ENCODE results near the gene PIK3CB. TPM values are rescaled to one million over a fixed set of nuclear protein-coding genes. Genes with fewer than 3 reads are reported as not detected.
"Not testable (repeated sequence)": the region's sequence is repeated elsewhere in the genome, so short reads cannot be mapped to it uniquely, and the experiment has no call there.

The PIK3CB gene
- total RNA-seq, 2 donors from 2014 or later: 27.5 to 28.9 TPM

GRCh38 chr3:138681463-138682220 lies 153.1 kb downstream of the PIK3CB start:
- no peak for DNase-seq (ENCODE audit: low spot score)
- Histone ChIP-seq H3K36me3 (no peaks in the 10 kb centered on the region), H3K4me3 (no peak overlapping the region), H3K27me3 (replicated peaks; ENCODE audit: insufficient read depth) (no peaks in the 10 kb centered on the region), H3K27ac (no peak overlapping the region), H3K4me1 (replicated peaks) (no peaks in the 10 kb centered on the region), H3K9me3 (no peaks in the 10 kb centered on the region)
- WGBS: 52% methylated on average over 5 of the region's 5 CpGs
- TF ChIP-seq CTCF (IDR thresholded peaks at IDR 0.05): no peak
- no peak for TF ChIP-seq POLR2A (IDR thresholded peaks at IDR 0.05)
- TF ChIP-seq POLR2AphosphoS5 (IDR thresholded peaks at IDR 0.05): no peak
- intact Hi-C loops (cut with DNase I): no loop called here

- H3K4me1 ChIP-seq (replicated peaks); H3K36me3 ChIP-seq; H3K9me3 ChIP-seq; intact Hi-C loops (cut with DNase I); H3K4me3 ChIP-seq; DNase-seq (ENCODE audit: low spot score); H3K27ac ChIP-seq; H3K27me3 ChIP-seq (replicated peaks; ENCODE audit: insufficient read depth): not testable (repeated sequence)
- 90% methylated on average over 6 of the region's 6 CpGs for WGBS
Observed at GRCh38 chr3:138680974-138681373, 153.8 kb downstream of the PIK3CB start.

- H3K9me3 ChIP-seq: no peaks in the 10 kb centered on the region
- intact Hi-C loops (cut with DNase I): no loop called here
- 91% methylated on average over 5 of the region's 5 CpGs for WGBS
- no peaks in the 10 kb centered on the region for H3K27me3 ChIP-seq (replicated peaks; ENCODE audit: insufficient read depth)
- H3K36me3 ChIP-seq: no peaks in the 10 kb centered on the region
- TF ChIP-seq POLR2AphosphoS5 (IDR thresholded peaks at IDR 0.05) (no peak), POLR2A (IDR thresholded peaks at IDR 0.05) (no peak), CTCF (IDR thresholded peaks at IDR 0.05) (no peak)
- no peak overlapping the region for H3K4me3 ChIP-seq
- H3K4me1 ChIP-seq (replicated peaks): no peaks in the 10 kb centered on the region
- DNase-seq (ENCODE audit: low spot score): no peak
- no peak overlapping the region for H3K27ac ChIP-seq
Observed at GRCh38 chr3:138678874-138679392, 155.8 kb downstream of the PIK3CB start.

- Histone ChIP-seq H3K27me3 (replicated peaks; ENCODE audit: insufficient read depth) (no peaks in the 10 kb centered on the region), H3K4me1 (replicated peaks) (no peaks in the 10 kb centered on the region), H3K4me3 (no peak overlapping the region), H3K27ac (no peak overlapping the region), H3K9me3 (no peaks in the 10 kb centered on the region), H3K36me3 (no peaks in the 10 kb centered on the region)
- TF ChIP-seq POLR2A (IDR thresholded peaks at IDR 0.05): no peak
- no peak for TF ChIP-seq POLR2AphosphoS5 (IDR thresholded peaks at IDR 0.05)
- TF ChIP-seq CTCF (IDR thresholded peaks at IDR 0.05): no peak
- 89% methylated on average over 1 of the region's 1 CpG for WGBS
- no peak for DNase-seq (ENCODE audit: low spot score)
- intact Hi-C loops (cut with DNase I): no loop called here
Observed at GRCh38 chr3:138678086-138678485, 156.6 kb downstream of the PIK3CB start.

GRCh38 chr3:138675393-138675792 lies 159.3 kb downstream of the PIK3CB start:
- no peaks in the 10 kb centered on the region for H3K9me3 ChIP-seq
- intact Hi-C loops (cut with DNase I): no loop called here
- no peaks in the 10 kb centered on the region for H3K4me1 ChIP-seq (replicated peaks)
- H3K4me3 ChIP-seq: no peak overlapping the region
- WGBS: 100% methylated on average over 1 of the region's 1 CpG
- H3K27ac ChIP-seq: no peak overlapping the region
- no peaks in the 10 kb centered on the region for H3K27me3 ChIP-seq (replicated peaks; ENCODE audit: insufficient read depth)
- no peaks in the 10 kb centered on the region for H3K36me3 ChIP-seq
- no peak for DNase-seq (ENCODE audit: low spot score)
- TF ChIP-seq POLR2A (IDR thresholded peaks at IDR 0.05) (no peak), POLR2AphosphoS5 (IDR thresholded peaks at IDR 0.05) (no peak), CTCF (IDR thresholded peaks at IDR 0.05) (no peak)

All from prostate gland (tissue), 2 donors.